ENCODE data around the gene GPN2. TPM values are rescaled to one million over a fixed set of nuclear protein-coding genes. Genes with fewer than 3 reads are reported as not detected.
"Not testable (repeated sequence)": the region's sequence is repeated elsewhere in the genome, so short reads cannot be mapped to it uniquely, and the experiment has no call there.

The GPN2 gene
- total RNA-seq, 2 donors from 2014 or later = 44.8 to 61.4 TPM

GRCh38 chr1:26839779-26840178 is 50.3 kb downstream of the GPN2 start:
- Mint-ChIP-seq H3K4me1 (peaks cover 30% of the 10 kb centered on the region), H3K9me3 (no peaks in the 10 kb centered on the region), H3K27ac (peak overlapping the region; percentile 85), H3K27me3 (no peaks in the 10 kb centered on the region), H3K36me3 (ENCODE audit: low read depth) (peaks cover 99% of the 10 kb centered on the region), H3K4me3 (peak overlapping the region; percentile 71)
- no peak for ATAC-seq (replicated peaks)

GRCh38 chr1:26839339-26839722 is 50.8 kb downstream of the GPN2 start:
- peak; percentile 17 for ATAC-seq (replicated peaks)
- H3K36me3 Mint-ChIP-seq (ENCODE audit: low read depth) = peaks cover 99% of the 10 kb centered on the region

GRCh38 chr1:26838474-26839338 is 51.4 kb downstream of the GPN2 start:
- peak; percentile 99 for ATAC-seq (replicated peaks)
- Mint-ChIP-seq H3K27ac (peak overlapping the region; percentile 85), H3K4me1 (peaks cover 36% of the 10 kb centered on the region), H3K36me3 (ENCODE audit: low read depth) (peaks cover 99% of the 10 kb centered on the region), H3K9me3 (no peaks in the 10 kb centered on the region), H3K27me3 (no peaks in the 10 kb centered on the region), H3K4me3 (peak overlapping the region; percentile 71)

More at GRCh38 chr1:26839339-26839722, 50.8 kb downstream of the GPN2 start:
- no peaks in the 10 kb centered on the region for H3K9me3 Mint-ChIP-seq
- peak overlapping the region; percentile 85 for H3K27ac Mint-ChIP-seq
- H3K27me3 Mint-ChIP-seq = no peaks in the 10 kb centered on the region
- peaks cover 31% of the 10 kb centered on the region for H3K4me1 Mint-ChIP-seq
- peak overlapping the region; percentile 71 for H3K4me3 Mint-ChIP-seq

GRCh38 chr1:26837665-26838064 is 52.4 kb downstream of the GPN2 start:
- Mint-ChIP-seq H3K4me1 (peaks cover 46% of the 10 kb centered on the region), H3K27ac (peak overlapping the region; percentile 85), H3K4me3 (peak overlapping the region; percentile 71), H3K36me3 (ENCODE audit: low read depth) (peaks cover 99% of the 10 kb centered on the region)
- ATAC-seq (replicated peaks); H3K27me3 Mint-ChIP-seq; H3K9me3 Mint-ChIP-seq: not testable (repeated sequence)

- Mint-ChIP-seq H3K4me3 (peak overlapping the region; percentile 99), H3K9me3 (no peaks in the 10 kb centered on the region), H3K27ac (peak overlapping the region; percentile 99), H3K27me3 (no peaks in the 10 kb centered on the region), H3K4me1 (peaks cover 69% of the 10 kb centered on the region), H3K36me3 (ENCODE audit: low read depth) (peaks cover 99% of the 10 kb centered on the region)
- peak; percentile 97 for ATAC-seq (replicated peaks)
Observed at GRCh38 chr1:26833432-26834405, 56.4 kb downstream of the GPN2 start.

- Mint-ChIP-seq H3K4me3 (peak overlapping the region; percentile 99), H3K27ac (peak overlapping the region; percentile 99), H3K27me3 (no peaks in the 10 kb centered on the region), H3K36me3 (ENCODE audit: low read depth) (peaks cover 99% of the 10 kb centered on the region), H3K4me1 (peaks cover 59% of the 10 kb centered on the region), H3K9me3 (no peaks in the 10 kb centered on the region)
- no peak for ATAC-seq (replicated peaks)
Observed at GRCh38 chr1:26832249-26832960, 57.7 kb downstream of the GPN2 start.

GRCh38 chr1:26831546-26832248 is 58.4 kb downstream of the GPN2 start:
- ATAC-seq (replicated peaks) = no peak
- H3K27me3 Mint-ChIP-seq = no peaks in the 10 kb centered on the region
- H3K27ac Mint-ChIP-seq = peak overlapping the region; percentile 99
- peaks cover 99% of the 10 kb centered on the region for H3K36me3 Mint-ChIP-seq (ENCODE audit: low read depth)
- H3K9me3 Mint-ChIP-seq = no peaks in the 10 kb centered on the region
- peak overlapping the region; percentile 99 for H3K4me3 Mint-ChIP-seq
- peaks cover 59% of the 10 kb centered on the region for H3K4me1 Mint-ChIP-seq

GRCh38 chr1:26831059-26831458 is 59.0 kb downstream of the GPN2 start:
- no peaks in the 10 kb centered on the region for H3K9me3 Mint-ChIP-seq
- H3K4me1 Mint-ChIP-seq = peaks cover 59% of the 10 kb centered on the region
- no peak for ATAC-seq (replicated peaks)
- peak overlapping the region; percentile 99 for H3K4me3 Mint-ChIP-seq
- no peaks in the 10 kb centered on the region for H3K27me3 Mint-ChIP-seq
- H3K27ac Mint-ChIP-seq = peak overlapping the region; percentile 99
- peaks cover 97% of the 10 kb centered on the region for H3K36me3 Mint-ChIP-seq (ENCODE audit: low read depth)

- no peaks in the 10 kb centered on the region for H3K9me3 Mint-ChIP-seq
- H3K27ac Mint-ChIP-seq = peak overlapping the region; percentile 99
- H3K4me1 Mint-ChIP-seq = peaks cover 58% of the 10 kb centered on the region
- H3K27me3 Mint-ChIP-seq = no peaks in the 10 kb centered on the region
- peak overlapping the region; percentile 99 for H3K4me3 Mint-ChIP-seq
- ATAC-seq (replicated peaks) = no peak
- peaks cover 81% of the 10 kb centered on the region for H3K36me3 Mint-ChIP-seq (ENCODE audit: low read depth)
Observed at GRCh38 chr1:26829184-26829911, 60.7 kb downstream of the GPN2 start.

- ATAC-seq (replicated peaks) = peak; percentile 54
- Mint-ChIP-seq H3K36me3 (ENCODE audit: low read depth) (peaks cover 73% of the 10 kb centered on the region), H3K4me3 (peak overlapping the region; percentile 99), H3K4me1 (peaks cover 50% of the 10 kb centered on the region), H3K27me3 (no peaks in the 10 kb centered on the region), H3K27ac (peak overlapping the region; percentile 99), H3K9me3 (no peaks in the 10 kb centered on the region)
Observed at GRCh38 chr1:26828411-26828991, 61.6 kb downstream of the GPN2 start.

GRCh38 chr1:26827663-26828062 is 62.4 kb downstream of the GPN2 start:
- H3K36me3 Mint-ChIP-seq (ENCODE audit: low read depth) = peaks cover 64% of the 10 kb centered on the region
- H3K4me3 Mint-ChIP-seq = peak overlapping the region; percentile 99
- H3K4me1 Mint-ChIP-seq = peaks cover 46% of the 10 kb centered on the region
- ATAC-seq (replicated peaks) = no peak
- no peaks in the 10 kb centered on the region for H3K9me3 Mint-ChIP-seq
- peak overlapping the region; percentile 99 for H3K27ac Mint-ChIP-seq
- no peaks in the 10 kb centered on the region for H3K27me3 Mint-ChIP-seq

- H3K27me3 Mint-ChIP-seq = no peaks in the 10 kb centered on the region
- H3K9me3 Mint-ChIP-seq = no peaks in the 10 kb centered on the region
- H3K4me1 Mint-ChIP-seq = peaks cover 41% of the 10 kb centered on the region
- peak overlapping the region; percentile 99 for H3K4me3 Mint-ChIP-seq
- ATAC-seq (replicated peaks) = no peak
- peaks cover 59% of the 10 kb centered on the region for H3K36me3 Mint-ChIP-seq (ENCODE audit: low read depth)
- H3K27ac Mint-ChIP-seq = peak overlapping the region; percentile 99
Observed at GRCh38 chr1:26827106-26827604, 62.9 kb downstream of the GPN2 start.

All from activated T-helper 17 cell treated with anti-CD3 and anti-CD28 coated beads, Interleukin-2, amount 50 U/mL, for 72 hours (primary cell).